Fibroblast of lung (primary cell): Measurements from ENCODE around the gene CLTCL1. TPM values are rescaled to one million over a fixed set of nuclear protein-coding genes. Genes with fewer than 3 reads are reported as not detected.

Experiments used
- DNase-seq, 2 donors: peaks; one replicate each; pipeline versions ENCODE4 v3.0.0 to v3.0.0-alpha.2; 2010; ENCODE audit warnings: low read depth in 2 of 2
- H2AFZ ChIP-seq: 2 replicates; pipeline ENCODE4 v1.5.1; 2012; ENCODE audit warnings: low read length, control low read depth, inconsistent platforms
- H3K27ac ChIP-seq: 2 replicates; pipeline ENCODE4 v1.5.1; 2011; ENCODE audit warnings: low read length, control low read depth; ENCODE audit not compliant: insufficient read depth
- H3K27me3 ChIP-seq: 2 replicates; pipeline ENCODE4 v1.5.1; 2011; ENCODE audit warnings: mild to moderate bottlenecking, low read length; ENCODE audit not compliant: control insufficient read depth, insufficient read depth
- H3K36me3 ChIP-seq: 2 replicates; pipeline ENCODE4 v1.5.1; 2011; ENCODE audit warnings: low read length; ENCODE audit not compliant: control insufficient read depth, insufficient read depth
- H3K4me1 ChIP-seq: 2 replicates; pipeline ENCODE4 v1.5.1; 2011; ENCODE audit warnings: low read length; ENCODE audit not compliant: control insufficient read depth, insufficient read depth; ENCODE audit errors: extremely low read depth
- H3K4me2 ChIP-seq: 2 replicates; pipeline ENCODE4 v1.5.1; 2011; ENCODE audit warnings: low read length, control low read depth; ENCODE audit not compliant: insufficient read depth; ENCODE audit errors: extremely low read depth
- H3K4me3 ChIP-seq, 4 experiments: fragments of 200-600 bp in 1 of 4; sonication (generic) in 1 of 4; replicated peaks in 1 of 4; 2 replicates each; pipeline ENCODE4 v1.5.1; 2011 to 2016; ENCODE audit warnings: low read length in 4 of 4, low read depth in 3 of 4, mild to moderate bottlenecking in 3 of 4, control low read depth in 2 of 4, inconsistent platforms in 1 of 4, mixed read lengths in 1 of 4; ENCODE audit not compliant: insufficient read depth in 1 of 4; ENCODE audit errors: control extremely low read depth in 1 of 4
- H3K79me2 ChIP-seq: 2 replicates; pipeline ENCODE4 v1.5.1; 2012; ENCODE audit warnings: mild to moderate bottlenecking, low read length, inconsistent platforms; ENCODE audit not compliant: control insufficient read depth, insufficient read depth
- H3K9ac ChIP-seq: 2 replicates; pipeline ENCODE4 v1.5.1; 2011; ENCODE audit warnings: mild to moderate bottlenecking, low read length, control low read depth; ENCODE audit not compliant: insufficient read depth
- H3K9me3 ChIP-seq: 2 replicates; pipeline ENCODE4 v1.5.1; 2012; ENCODE audit warnings: low read depth, low read length; ENCODE audit not compliant: control insufficient read depth, insufficient read depth
- H4K20me1 ChIP-seq: 2 replicates; pipeline ENCODE4 v1.5.1; 2011; ENCODE audit warnings: low read length; ENCODE audit not compliant: control insufficient read depth, insufficient read depth; ENCODE audit errors: extremely low read depth
- EZH2 ChIP-seq: IDR thresholded peaks from 2 replicates; pipeline ENCODE4 v1.5.1; 2012; ENCODE audit warnings: low read length, control low read depth, mild to moderate bottlenecking; ENCODE audit errors: missing control alignments
- polyA plus RNA-seq, 2 donors: library from polyadenylated mRNA; depleted of rRNA in 1 of 2; stranded (reverse) in 1 of 2; unstranded in 1 of 2; fragments of >200 nt; gene quantifications; 2 replicates each; pipeline ENCODE4 v1.2.1, GENCODE V29; 2011 to 2012; ENCODE audit warnings: missing spikeins in 1 of 2
- total RNA-seq: library from RNA; depleted of rRNA; stranded (reverse); fragments of >200 nt; gene quantifications from 2 replicates; pipeline ENCODE4 v1.2.1, GENCODE V29; 2014
- TF ChIP-seq, protein P1 (sequence below), 2 donors: IDR thresholded peaks in 1 of 2; conservative IDR thresholded peaks in 1 of 2; 1 replicate in 1 of 2; 2 replicates in 1 of 2; pipeline ENCODE4 v1.5.1; 2011 to 2012; ENCODE audit warnings: low read length in 2 of 2, control low read depth in 1 of 2, inconsistent platforms in 1 of 2, low read depth in 1 of 2, mild to moderate bottlenecking in 1 of 2

Gene CLTCL1
- total and polyA plus RNA-seq, 2 donors (not counting 1 experiment from before 2014, with no cell fraction given) = 6.5 to 13.4 TPM

DNA sequence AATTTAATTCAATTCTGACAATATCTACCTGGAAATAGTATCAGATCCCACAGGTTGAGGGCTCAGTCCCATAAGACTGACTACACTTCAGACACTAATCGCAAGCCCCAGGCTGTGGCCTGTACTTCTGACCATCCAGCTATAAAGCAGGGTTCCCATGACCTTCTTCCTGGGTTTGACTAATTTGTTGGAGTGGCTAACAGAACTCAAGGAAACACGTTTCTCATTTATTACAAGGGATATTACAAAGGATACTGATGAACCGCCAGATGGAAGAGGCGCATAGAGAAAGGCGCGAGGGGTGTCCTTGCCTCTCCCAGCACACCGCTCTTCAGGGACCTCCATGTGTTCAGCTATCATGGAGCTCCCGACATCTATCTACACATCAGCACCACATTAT, 13.7 kb downstream of the CLTCL1 start:
- no peaks in the 10 kb centered on the region for H3K36me3 ChIP-seq
- H3K79me2 ChIP-seq = no peaks in the 10 kb centered on the region
- H3K27ac ChIP-seq = no peak overlapping the region
- no peak overlapping the region for H3K9ac ChIP-seq
- no peaks in the 10 kb centered on the region for H4K20me1 ChIP-seq
- no peaks in the 10 kb centered on the region for H3K9me3 ChIP-seq
- no peak overlapping the region for H3K4me3 ChIP-seq
- TF ChIP-seq, protein P1, sequence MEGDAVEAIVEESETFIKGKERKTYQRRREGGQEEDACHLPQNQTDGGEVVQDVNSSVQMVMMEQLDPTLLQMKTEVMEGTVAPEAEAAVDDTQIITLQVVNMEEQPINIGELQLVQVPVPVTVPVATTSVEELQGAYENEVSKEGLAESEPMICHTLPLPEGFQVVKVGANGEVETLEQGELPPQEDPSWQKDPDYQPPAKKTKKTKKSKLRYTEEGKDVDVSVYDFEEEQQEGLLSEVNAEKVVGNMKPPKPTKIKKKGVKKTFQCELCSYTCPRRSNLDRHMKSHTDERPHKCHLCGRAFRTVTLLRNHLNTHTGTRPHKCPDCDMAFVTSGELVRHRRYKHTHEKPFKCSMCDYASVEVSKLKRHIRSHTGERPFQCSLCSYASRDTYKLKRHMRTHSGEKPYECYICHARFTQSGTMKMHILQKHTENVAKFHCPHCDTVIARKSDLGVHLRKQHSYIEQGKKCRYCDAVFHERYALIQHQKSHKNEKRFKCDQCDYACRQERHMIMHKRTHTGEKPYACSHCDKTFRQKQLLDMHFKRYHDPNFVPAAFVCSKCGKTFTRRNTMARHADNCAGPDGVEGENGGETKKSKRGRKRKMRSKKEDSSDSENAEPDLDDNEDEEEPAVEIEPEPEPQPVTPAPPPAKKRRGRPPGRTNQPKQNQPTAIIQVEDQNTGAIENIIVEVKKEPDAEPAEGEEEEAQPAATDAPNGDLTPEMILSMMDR (conservative IDR thresholded peaks at IDR 0.05 in 1 of 2, IDR thresholded peaks at IDR 0.05 in 1 of 2; ENCODE audit: low read depth in 1 of 2, low read length in 2 of 2) = no peak
- no peak for TF ChIP-seq EZH2
- no peak overlapping the region for H2AFZ ChIP-seq
- DNase-seq = no peak
- no peak overlapping the region for H3K4me2 ChIP-seq
- no peaks in the 10 kb centered on the region for H3K27me3 ChIP-seq
- H3K4me1 ChIP-seq = no peaks in the 10 kb centered on the region

DNA sequence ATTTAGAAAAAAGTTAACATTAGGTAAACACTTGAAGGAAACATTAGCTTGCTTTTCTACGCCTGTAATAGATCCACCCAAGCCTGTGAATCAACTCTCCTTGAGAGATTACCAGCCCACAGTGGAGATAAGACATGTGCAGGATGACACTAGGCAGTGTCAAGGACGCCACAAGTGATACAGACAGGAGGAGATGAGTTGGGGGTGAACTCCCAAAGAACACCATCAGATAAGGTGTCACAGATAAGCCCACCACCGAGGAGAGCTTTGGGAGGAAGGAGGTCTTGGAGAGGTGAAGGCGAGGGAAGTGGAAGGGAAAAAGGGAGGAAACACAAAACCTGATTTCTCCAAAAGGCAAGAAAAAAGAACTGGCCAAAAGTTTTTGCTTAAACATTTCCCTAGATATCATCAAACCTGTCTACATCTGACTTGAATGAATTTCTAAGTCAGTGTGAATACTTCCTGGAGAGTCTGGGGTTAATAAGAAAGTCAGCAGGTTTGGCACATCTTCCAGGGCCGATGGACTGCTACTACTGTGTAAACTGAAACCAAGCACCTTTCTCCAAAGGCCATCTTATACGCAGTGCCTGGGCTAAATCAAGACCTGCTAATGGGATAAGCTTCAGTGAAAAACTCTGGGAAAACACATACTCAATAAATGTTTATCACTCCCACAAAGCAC, 15.5 kb downstream of the CLTCL1 start:
- no peak overlapping the region for H3K9ac ChIP-seq
- H3K4me3 ChIP-seq = no peak overlapping the region
- no peaks in the 10 kb centered on the region for H3K27me3 ChIP-seq
- H4K20me1 ChIP-seq = no peaks in the 10 kb centered on the region
- H3K79me2 ChIP-seq = no peaks in the 10 kb centered on the region
- no peak overlapping the region for H3K4me2 ChIP-seq
- no peak overlapping the region for H3K27ac ChIP-seq
- no peak for DNase-seq
- no peaks in the 10 kb centered on the region for H3K9me3 ChIP-seq
- no peaks in the 10 kb centered on the region for H3K4me1 ChIP-seq
- H3K36me3 ChIP-seq = no peaks in the 10 kb centered on the region
- H2AFZ ChIP-seq = no peak overlapping the region
- TF ChIP-seq, protein P1 (conservative IDR thresholded peaks at IDR 0.05 in 1 of 2, IDR thresholded peaks at IDR 0.05 in 1 of 2; ENCODE audit: low read depth in 1 of 2, low read length in 2 of 2) = no peak
- no peak for TF ChIP-seq EZH2

DNA sequence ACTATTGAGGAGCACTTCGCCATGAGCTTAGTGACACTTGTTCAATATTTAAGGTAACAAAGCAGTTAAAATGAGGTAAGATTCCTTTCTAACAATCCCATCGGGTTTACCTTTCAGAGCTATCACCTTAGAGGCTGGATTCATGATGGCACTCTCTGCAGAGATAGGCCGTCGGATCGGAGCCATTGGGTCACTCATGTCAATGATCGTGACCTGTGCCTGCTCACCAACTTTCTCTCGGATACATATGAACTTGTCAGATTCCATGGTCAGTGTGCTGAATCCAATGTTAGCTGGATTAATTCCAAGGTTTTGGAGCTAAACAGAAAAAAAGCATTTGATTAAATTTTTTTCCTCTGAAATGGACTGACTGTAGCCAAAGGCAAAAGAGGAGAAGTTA, 16.0 kb downstream of the CLTCL1 start:
- Histone ChIP-seq H2AFZ (no peak overlapping the region), H3K27me3 (no peaks in the 10 kb centered on the region), H3K9me3 (no peaks in the 10 kb centered on the region), H3K27ac (no peak overlapping the region), H3K9ac (no peak overlapping the region), H3K4me3 (no peak overlapping the region), H3K79me2 (no peaks in the 10 kb centered on the region), H3K36me3 (no peaks in the 10 kb centered on the region), H4K20me1 (no peaks in the 10 kb centered on the region), H3K4me1 (no peaks in the 10 kb centered on the region), H3K4me2 (no peak overlapping the region)
- no peak for DNase-seq
- TF ChIP-seq, protein P1 (conservative IDR thresholded peaks at IDR 0.05 in 1 of 2, IDR thresholded peaks at IDR 0.05 in 1 of 2; ENCODE audit: low read depth in 1 of 2, low read length in 2 of 2) = no peak
- TF ChIP-seq EZH2 = no peak
